Osteoblast (primary cell): ENCODE measurements around the gene MUC5B. TPM values are rescaled to one million over a fixed set of nuclear protein-coding genes. Genes with fewer than 3 reads are reported as not detected.

Source experiments
- DNase-seq: peaks from one replicate; pipeline ENCODE4 v3.0.0; 2011; ENCODE audit warnings: low spot score, mixed read lengths; ENCODE audit not compliant: insufficient read length; ENCODE audit errors: missing footprints
- H2AFZ ChIP-seq: 2 replicates; pipeline ENCODE4 v1.6.0; 2011; ENCODE audit warnings: mild to moderate bottlenecking, low read length
- H3K27ac ChIP-seq: 2 replicates; pipeline ENCODE4 v1.5.1; 2011; ENCODE audit warnings: mild to moderate bottlenecking, low read depth, low read length, moderate library complexity
- H3K27me3 ChIP-seq: 2 replicates; pipeline ENCODE4 v1.6.0; 2012; ENCODE audit warnings: mild to moderate bottlenecking, control low read depth, inconsistent platforms, low read length, moderate library complexity; ENCODE audit not compliant: insufficient read depth
- H3K36me3 ChIP-seq: 2 replicates; pipeline ENCODE4 v1.5.1; 2011; ENCODE audit warnings: mild to moderate bottlenecking, low read length, control low read depth, moderate library complexity; ENCODE audit not compliant: insufficient read depth
- H3K4me1 ChIP-seq: 2 replicates; pipeline ENCODE4 v1.5.1; 2011; ENCODE audit warnings: mild to moderate bottlenecking, low read length, control low read depth, moderate library complexity; ENCODE audit not compliant: insufficient read depth
- H3K4me2 ChIP-seq: 2 replicates; pipeline ENCODE4 v1.6.0; 2011; ENCODE audit warnings: mild to moderate bottlenecking, low read length; ENCODE audit not compliant: insufficient read depth
- H3K4me3 ChIP-seq: fragments of 200-600 bp; sonication (generic); 3 replicates; pipeline ENCODE4 v1.5.1; 2012; ENCODE audit warnings: mild to moderate bottlenecking, low read length, inconsistent platforms; ENCODE audit not compliant: insufficient read depth
- H3K79me2 ChIP-seq: 2 replicates; pipeline ENCODE4 v1.6.0; 2012; ENCODE audit warnings: mild to moderate bottlenecking, low read length, control low read depth, inconsistent platforms; ENCODE audit not compliant: insufficient read depth
- H3K9me3 ChIP-seq: 2 replicates; pipeline ENCODE4 v1.5.1; 2011; ENCODE audit warnings: low read depth, low read length, control low read depth
- H4K20me1 ChIP-seq: 2 replicates; pipeline ENCODE4 v1.6.0; 2012; ENCODE audit warnings: mild to moderate bottlenecking, low read length, control low read depth; ENCODE audit not compliant: insufficient read depth
- total RNA-seq: library from RNA; depleted of rRNA; stranded (reverse); fragments of >200 nt; gene quantifications from 2 replicates; pipeline ENCODE4 v1.2.3, GENCODE V29; 2012
- TF ChIP-seq, protein P1 (sequence below): IDR thresholded peaks from 2 replicates; pipeline ENCODE4 v1.5.1; 2011; ENCODE audit warnings: mild to moderate bottlenecking, low read depth, low read length, moderate library complexity; ENCODE audit errors: extremely low read depth

MUC5B gene
- total RNA-seq, 1 donor: not detected

DNA sequence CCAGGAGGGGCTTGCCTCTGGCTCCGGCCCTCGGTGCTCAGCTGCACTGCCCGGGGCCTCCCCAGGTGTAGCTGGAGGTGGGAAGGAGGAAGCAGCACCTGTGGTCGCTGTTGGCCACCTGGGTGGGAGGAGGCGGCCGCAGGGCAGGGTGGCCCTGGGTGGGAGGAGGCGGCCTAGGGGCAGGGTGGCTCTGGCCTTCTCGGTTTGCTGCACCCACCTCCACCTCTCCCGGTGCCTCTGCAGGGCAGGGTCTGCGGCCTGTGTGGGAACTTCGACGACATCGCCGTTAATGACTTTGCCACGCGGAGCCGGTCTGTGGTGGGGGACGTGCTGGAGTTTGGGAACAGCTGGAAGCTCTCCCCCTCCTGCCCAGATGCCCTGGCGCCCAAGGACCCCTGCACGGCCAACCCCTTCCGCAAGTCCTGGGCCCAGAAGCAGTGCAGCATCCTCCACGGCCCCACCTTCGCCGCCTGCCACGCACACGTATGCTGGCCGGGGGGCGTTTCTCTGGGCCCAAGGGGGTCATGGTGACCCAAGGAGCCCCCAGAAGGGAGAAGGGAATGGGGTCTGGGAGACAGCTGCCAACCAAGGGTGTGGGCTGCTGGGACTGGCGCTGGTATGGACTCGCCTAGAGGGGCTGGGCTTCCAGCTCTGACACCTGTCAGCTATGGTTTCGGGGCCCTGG is 44.5 kb upstream of the MUC5B start:
- H3K36me3 ChIP-seq: no peaks in the 10 kb centered on the region
- no peaks in the 10 kb centered on the region for H4K20me1 ChIP-seq
- no peak overlapping the region for H3K4me3 ChIP-seq
- H3K4me1 ChIP-seq: no peaks in the 10 kb centered on the region
- no peaks in the 10 kb centered on the region for H3K27me3 ChIP-seq
- H3K4me2 ChIP-seq: no peak overlapping the region
- no peaks in the 10 kb centered on the region for H3K79me2 ChIP-seq
- H3K27ac ChIP-seq: no peak overlapping the region
- H3K9me3 ChIP-seq: no peaks in the 10 kb centered on the region
- no peak for DNase-seq
- no peak overlapping the region for H2AFZ ChIP-seq
- TF ChIP-seq, protein P1, sequence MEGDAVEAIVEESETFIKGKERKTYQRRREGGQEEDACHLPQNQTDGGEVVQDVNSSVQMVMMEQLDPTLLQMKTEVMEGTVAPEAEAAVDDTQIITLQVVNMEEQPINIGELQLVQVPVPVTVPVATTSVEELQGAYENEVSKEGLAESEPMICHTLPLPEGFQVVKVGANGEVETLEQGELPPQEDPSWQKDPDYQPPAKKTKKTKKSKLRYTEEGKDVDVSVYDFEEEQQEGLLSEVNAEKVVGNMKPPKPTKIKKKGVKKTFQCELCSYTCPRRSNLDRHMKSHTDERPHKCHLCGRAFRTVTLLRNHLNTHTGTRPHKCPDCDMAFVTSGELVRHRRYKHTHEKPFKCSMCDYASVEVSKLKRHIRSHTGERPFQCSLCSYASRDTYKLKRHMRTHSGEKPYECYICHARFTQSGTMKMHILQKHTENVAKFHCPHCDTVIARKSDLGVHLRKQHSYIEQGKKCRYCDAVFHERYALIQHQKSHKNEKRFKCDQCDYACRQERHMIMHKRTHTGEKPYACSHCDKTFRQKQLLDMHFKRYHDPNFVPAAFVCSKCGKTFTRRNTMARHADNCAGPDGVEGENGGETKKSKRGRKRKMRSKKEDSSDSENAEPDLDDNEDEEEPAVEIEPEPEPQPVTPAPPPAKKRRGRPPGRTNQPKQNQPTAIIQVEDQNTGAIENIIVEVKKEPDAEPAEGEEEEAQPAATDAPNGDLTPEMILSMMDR: no peak

DNA sequence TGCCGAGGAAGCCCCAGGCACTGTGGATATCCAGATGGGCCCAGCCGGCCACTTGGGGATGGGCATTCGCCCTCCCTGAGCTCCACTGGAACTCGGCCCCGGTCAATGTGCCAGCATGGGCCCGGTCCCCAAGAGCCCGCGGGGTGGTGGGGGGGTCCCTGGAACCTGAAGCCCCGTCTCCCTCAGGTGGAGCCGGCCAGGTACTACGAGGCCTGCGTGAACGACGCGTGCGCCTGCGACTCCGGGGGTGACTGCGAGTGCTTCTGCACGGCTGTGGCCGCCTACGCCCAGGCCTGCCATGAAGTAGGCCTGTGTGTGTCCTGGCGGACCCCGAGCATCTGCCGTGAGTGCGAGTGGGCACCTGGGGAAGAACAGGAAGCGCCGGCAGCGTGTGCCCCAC is 44.0 kb upstream of the MUC5B start:
- DNase-seq: no peak
- no peak overlapping the region for H3K4me3 ChIP-seq
- H3K27me3 ChIP-seq: no peaks in the 10 kb centered on the region
- no peak overlapping the region for H3K27ac ChIP-seq
- no peaks in the 10 kb centered on the region for H3K36me3 ChIP-seq
- no peaks in the 10 kb centered on the region for H3K4me1 ChIP-seq
- no peak overlapping the region for H2AFZ ChIP-seq
- H3K79me2 ChIP-seq: no peaks in the 10 kb centered on the region
- H3K9me3 ChIP-seq: no peaks in the 10 kb centered on the region
- no peaks in the 10 kb centered on the region for H4K20me1 ChIP-seq
- TF ChIP-seq, protein P1: no peak
- no peak overlapping the region for H3K4me2 ChIP-seq

DNA sequence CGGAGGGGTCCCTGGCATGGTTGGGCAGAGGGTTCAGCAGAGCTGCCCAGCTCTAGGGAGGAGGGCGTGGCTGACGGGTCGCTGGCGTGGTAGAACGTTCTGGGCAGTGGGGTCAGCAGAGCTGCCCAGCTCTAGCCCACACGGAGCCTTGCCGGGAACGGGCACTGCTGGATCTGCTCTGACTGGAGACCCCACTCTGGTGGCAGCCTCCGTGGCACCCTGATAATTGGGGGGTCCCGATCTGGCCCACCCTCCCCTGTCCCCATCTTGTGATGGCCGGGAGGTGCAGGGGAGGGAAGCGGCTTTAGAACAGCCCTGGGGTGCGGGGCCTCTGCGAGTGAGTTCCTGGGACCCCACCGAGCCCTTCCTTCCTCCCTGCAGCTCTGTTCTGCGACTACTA is 43.2 kb upstream of the MUC5B start:
- Histone ChIP-seq H3K4me3 (no peak overlapping the region), H3K9me3 (no peaks in the 10 kb centered on the region), H2AFZ (no peak overlapping the region), H4K20me1 (no peaks in the 10 kb centered on the region), H3K4me1 (no peaks in the 10 kb centered on the region), H3K4me2 (no peak overlapping the region), H3K79me2 (no peaks in the 10 kb centered on the region), H3K27me3 (no peaks in the 10 kb centered on the region), H3K27ac (no peak overlapping the region), H3K36me3 (no peaks in the 10 kb centered on the region)
- DNase-seq: no peak
- TF ChIP-seq, protein P1: no peak

DNA sequence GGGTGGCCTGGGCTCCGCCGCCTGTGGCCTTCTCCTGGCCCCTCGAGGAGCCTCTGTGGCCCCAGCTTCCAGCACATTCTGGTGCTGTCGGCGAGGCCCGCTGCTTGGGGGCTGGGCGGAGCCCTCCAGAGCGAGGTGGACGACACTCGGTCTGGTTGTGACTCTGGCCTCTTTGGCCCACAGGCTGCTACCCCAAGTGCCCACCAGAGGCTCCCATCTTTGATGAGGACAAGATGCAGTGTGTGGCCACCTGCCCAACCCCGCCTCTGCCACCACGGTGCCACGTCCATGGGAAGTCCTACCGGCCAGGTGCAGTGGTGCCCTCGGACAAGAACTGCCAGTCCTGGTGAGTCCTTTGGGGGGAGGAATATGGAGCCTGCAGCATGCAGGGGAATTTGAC is 42.7 kb upstream of the MUC5B start:
- H3K36me3 ChIP-seq: no peaks in the 10 kb centered on the region
- no peak overlapping the region for H3K27ac ChIP-seq
- no peaks in the 10 kb centered on the region for H3K27me3 ChIP-seq
- H3K9me3 ChIP-seq: no peaks in the 10 kb centered on the region
- H3K4me1 ChIP-seq: no peaks in the 10 kb centered on the region
- no peak overlapping the region for H3K4me3 ChIP-seq
- no peaks in the 10 kb centered on the region for H4K20me1 ChIP-seq
- TF ChIP-seq, protein P1: no peak
- DNase-seq: no peak
- H2AFZ ChIP-seq: no peak overlapping the region
- no peak overlapping the region for H3K4me2 ChIP-seq
- no peaks in the 10 kb centered on the region for H3K79me2 ChIP-seq
